CD14-positive monocyte (primary cell): ENCODE results near the gene OR8B4. TPM values are rescaled to one million over a fixed set of nuclear protein-coding genes. Genes with fewer than 3 reads are reported as not detected.

Experiments
- DNase-seq, 3 donors: peaks; one replicate each; pipeline ENCODE4 v3.0.0-alpha.2; 2011 to 2022
- H2AFZ ChIP-seq: 2 replicates; pipeline ENCODE4 v1.6.0; 2012; ENCODE audit warnings: mild to moderate bottlenecking, low read depth, low read length, inconsistent platforms; ENCODE audit not compliant: insufficient read depth, poor library complexity, severe bottlenecking
- H3K27ac ChIP-seq, 2 donors: 1 replicate in 1 of 2; 2 replicates in 1 of 2; pipeline ENCODE4 v1.5.1; 2012 to 2013; ENCODE audit warnings: low read length in 2 of 2, control low read depth in 1 of 2, inconsistent platforms in 1 of 2, low read depth in 1 of 2, mild to moderate bottlenecking in 1 of 2
- H3K27me3 ChIP-seq, 2 donors: one replicate each; pipeline versions ENCODE4 v1.6.0 to v1.6.1; 2011 to 2013; ENCODE audit warnings: low read length in 2 of 2; ENCODE audit not compliant: control insufficient read depth in 2 of 2, insufficient read depth in 2 of 2
- H3K36me3 ChIP-seq, 2 donors: replicated peaks in 1 of 2; 1 replicate in 1 of 2; 2 replicates in 1 of 2; pipeline versions ENCODE4 v1.5.1 to v1.6.1; 2012 to 2013; ENCODE audit warnings: low read length in 2 of 2, control low read depth in 1 of 2, inconsistent platforms in 1 of 2, mild to moderate bottlenecking in 1 of 2; ENCODE audit not compliant: insufficient read depth in 2 of 2, control insufficient read depth in 1 of 2
- H3K4me1 ChIP-seq, 2 donors: 1 replicate in 1 of 2; 2 replicates in 1 of 2; pipeline versions ENCODE4 v1.5.1 to v1.6.1; 2012 to 2013; ENCODE audit warnings: low read length in 2 of 2, control low read depth in 1 of 2, inconsistent platforms in 1 of 2, mild to moderate bottlenecking in 1 of 2, moderate library complexity in 1 of 2; ENCODE audit not compliant: insufficient read depth in 2 of 2, control insufficient read depth in 1 of 2
- H3K4me2 ChIP-seq: replicated peaks from 2 replicates; pipeline ENCODE3; 2012; ENCODE audit warnings: low read length, moderate library complexity, mild to moderate bottlenecking; ENCODE audit not compliant: poor library complexity, severe bottlenecking; ENCODE audit errors: extremely low read depth
- H3K4me3 ChIP-seq, 3 experiments: fragments of 200-600 bp in 1 of 3; sonication (generic) in 1 of 3; replicated peaks in 1 of 3; 1 replicate in 2 of 3; 2 replicates in 1 of 3; pipeline ENCODE4 v1.5.1; 2011 to 2013; ENCODE audit warnings: low read length in 3 of 3, mild to moderate bottlenecking in 3 of 3, control low read depth in 2 of 3, low read depth in 2 of 3, inconsistent platforms in 1 of 3, moderate library complexity in 1 of 3
- H3K79me2 ChIP-seq: 2 replicates; pipeline ENCODE4 v1.6.0; 2012; ENCODE audit warnings: mild to moderate bottlenecking, control low read depth, inconsistent platforms, low read length, moderate library complexity; ENCODE audit not compliant: insufficient read depth
- H3K9ac ChIP-seq: 2 replicates; pipeline ENCODE4 v1.6.0; 2017; ENCODE audit warnings: low read length, mild to moderate bottlenecking; ENCODE audit not compliant: insufficient read depth, poor library complexity, severe bottlenecking
- H3K9me3 ChIP-seq, 2 donors: replicated peaks in 1 of 2; 1 replicate in 1 of 2; 2 replicates in 1 of 2; pipeline versions ENCODE4 v1.5.1 to v1.6.1; 2012 to 2013; ENCODE audit warnings: low read length in 2 of 2, control low read depth in 1 of 2; ENCODE audit not compliant: control insufficient read depth in 1 of 2, insufficient read depth in 1 of 2
- H4K20me1 ChIP-seq: 2 replicates; pipeline ENCODE4 v1.6.0; 2012; ENCODE audit warnings: mild to moderate bottlenecking, low read length, control low read depth, moderate library complexity; ENCODE audit not compliant: insufficient read depth
- H3K27ac Mint-ChIP-seq, 7 donors: one replicate each; pipeline ENCODE4 v1.8.0; 2020; ENCODE audit warnings: mild to moderate bottlenecking in 7 of 7, mixed read lengths in 7 of 7, moderate library complexity in 6 of 7, inconsistent platforms in 2 of 7
- H3K27me3 Mint-ChIP-seq, 3 donors: one replicate each; pipeline ENCODE4 v1.8.0; 2021 to 2022; ENCODE audit warnings: low read depth in 3 of 3, mild to moderate bottlenecking in 3 of 3, mixed read lengths in 3 of 3, moderate library complexity in 3 of 3, inconsistent platforms in 1 of 3
- H3K36me3 Mint-ChIP-seq, 2 donors: one replicate each; pipeline ENCODE4 v1.8.0; 2020; ENCODE audit warnings: mixed read lengths in 2 of 2, inconsistent platforms in 1 of 2, mild to moderate bottlenecking in 1 of 2
- H3K4me1 Mint-ChIP-seq: one replicate; pipeline ENCODE4 v1.8.0; 2020; ENCODE audit warnings: mild to moderate bottlenecking, mixed read lengths
- H3K4me3 Mint-ChIP-seq, 2 donors: one replicate each; pipeline ENCODE4 v1.8.0; 2020; ENCODE audit warnings: mild to moderate bottlenecking in 2 of 2, mixed read lengths in 2 of 2, moderate library complexity in 1 of 2
- H3K9me3 Mint-ChIP-seq, 7 donors: one replicate each; pipeline ENCODE4 v1.8.0; 2020 to 2022; ENCODE audit warnings: mixed read lengths in 7 of 7, mild to moderate bottlenecking in 6 of 7, moderate library complexity in 6 of 7, inconsistent platforms in 2 of 7
- WGBS: methylation state at CpG from one replicate; pipeline ENCODE4 v1.1.5; 2013; ENCODE audit warnings: missing lambda C conversion rate; ENCODE audit not compliant: insufficient coverage; 5-methylcytosine and 5-hydroxymethylcytosine counted together
- intact Hi-C, 2 donors: fragments of 100-400 bp; cut with micrococcal nuclease; formaldehyde crosslinking; loops; one replicate each; pipeline versions ENCODE4 v1.15.0 to v1.15.1; 2023
- polyA plus RNA-seq, 3 donors: library from polyadenylated mRNA; depleted of rRNA in 1 of 3; unstranded in 2 of 3; stranded (reverse) in 1 of 3; fragments of 300-500 nt in 2 of 3; fragments of >200 nt in 1 of 3; fragmentation: Illumina TruSeq in 2 of 3; gene quantifications; 1 replicate in 2 of 3; 2 replicates in 1 of 3; pipeline ENCODE4 v1.2.3, GENCODE V29; 2012 to 2021
- TF ChIP-seq, protein P1 (sequence below): fragments of 200-600 bp; IDR thresholded peaks from one replicate; pipeline ENCODE4 v1.8.0; 2022; ENCODE audit warnings: antibody characterized with exemption, mild to moderate bottlenecking

The OR8B4 gene
- polyA plus RNA-seq, 3 donors = not detected

DNA sequence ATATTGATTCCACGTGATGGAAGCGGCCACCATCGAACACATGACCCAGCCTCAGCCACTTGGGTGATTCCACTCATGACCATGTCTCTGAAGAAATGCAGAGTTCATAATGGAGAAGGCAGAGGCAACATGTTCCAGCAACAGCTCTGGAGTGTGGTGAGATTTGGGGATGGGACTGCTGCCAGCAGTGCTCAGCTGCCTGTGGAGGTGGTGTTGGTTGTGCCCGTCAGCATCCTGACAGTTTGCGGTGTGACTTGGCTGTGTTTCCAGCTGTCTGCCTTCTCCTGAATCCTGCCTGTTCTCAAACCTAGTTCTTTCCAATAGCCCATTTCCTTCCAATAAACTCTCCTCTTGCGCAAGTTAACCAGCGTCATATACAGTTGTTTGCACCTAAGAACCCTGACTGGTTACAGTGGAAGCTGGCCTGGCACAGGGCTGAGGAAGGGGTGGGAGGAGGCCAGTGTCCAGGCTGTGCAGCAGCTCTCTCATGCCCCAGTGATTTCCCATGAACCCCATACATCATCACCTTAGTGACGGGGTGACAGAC lies 42.8 kb upstream of the OR8B4 start:
- no peaks in the 10 kb centered on the region for H3K36me3 Mint-ChIP-seq
- no peak for DNase-seq
- TF ChIP-seq, protein P1, sequence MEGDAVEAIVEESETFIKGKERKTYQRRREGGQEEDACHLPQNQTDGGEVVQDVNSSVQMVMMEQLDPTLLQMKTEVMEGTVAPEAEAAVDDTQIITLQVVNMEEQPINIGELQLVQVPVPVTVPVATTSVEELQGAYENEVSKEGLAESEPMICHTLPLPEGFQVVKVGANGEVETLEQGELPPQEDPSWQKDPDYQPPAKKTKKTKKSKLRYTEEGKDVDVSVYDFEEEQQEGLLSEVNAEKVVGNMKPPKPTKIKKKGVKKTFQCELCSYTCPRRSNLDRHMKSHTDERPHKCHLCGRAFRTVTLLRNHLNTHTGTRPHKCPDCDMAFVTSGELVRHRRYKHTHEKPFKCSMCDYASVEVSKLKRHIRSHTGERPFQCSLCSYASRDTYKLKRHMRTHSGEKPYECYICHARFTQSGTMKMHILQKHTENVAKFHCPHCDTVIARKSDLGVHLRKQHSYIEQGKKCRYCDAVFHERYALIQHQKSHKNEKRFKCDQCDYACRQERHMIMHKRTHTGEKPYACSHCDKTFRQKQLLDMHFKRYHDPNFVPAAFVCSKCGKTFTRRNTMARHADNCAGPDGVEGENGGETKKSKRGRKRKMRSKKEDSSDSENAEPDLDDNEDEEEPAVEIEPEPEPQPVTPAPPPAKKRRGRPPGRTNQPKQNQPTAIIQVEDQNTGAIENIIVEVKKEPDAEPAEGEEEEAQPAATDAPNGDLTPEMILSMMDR = no peak
- no peak overlapping the region for H3K4me2 ChIP-seq
- no peak overlapping the region for H2AFZ ChIP-seq
- no peak overlapping the region for H3K27ac Mint-ChIP-seq
- no peaks in the 10 kb centered on the region for H3K4me1 Mint-ChIP-seq
- H3K36me3 ChIP-seq = no peaks in the 10 kb centered on the region
- no peaks in the 10 kb centered on the region for H3K79me2 ChIP-seq
- no peak overlapping the region for H3K27ac ChIP-seq
- H3K27me3 Mint-ChIP-seq = peaks cover 2 to 3% (median 3%) of the 10 kb centered on the region in 3 donors
- 76% methylated on average over 4 of the region's 8 CpGs for WGBS
- H3K9ac ChIP-seq = no peak overlapping the region
- no peak overlapping the region for H3K4me3 Mint-ChIP-seq
- no peaks in the 10 kb centered on the region for H3K9me3 Mint-ChIP-seq
- intact Hi-C loops = no loop called here
- H3K9me3 ChIP-seq = no peaks in the 10 kb centered on the region
- no peaks in the 10 kb centered on the region for H4K20me1 ChIP-seq
- no peaks in the 10 kb centered on the region for H3K4me1 ChIP-seq
- H3K27me3 ChIP-seq = no peaks in the 10 kb centered on the region
- H3K4me3 ChIP-seq = no peak overlapping the region

DNA sequence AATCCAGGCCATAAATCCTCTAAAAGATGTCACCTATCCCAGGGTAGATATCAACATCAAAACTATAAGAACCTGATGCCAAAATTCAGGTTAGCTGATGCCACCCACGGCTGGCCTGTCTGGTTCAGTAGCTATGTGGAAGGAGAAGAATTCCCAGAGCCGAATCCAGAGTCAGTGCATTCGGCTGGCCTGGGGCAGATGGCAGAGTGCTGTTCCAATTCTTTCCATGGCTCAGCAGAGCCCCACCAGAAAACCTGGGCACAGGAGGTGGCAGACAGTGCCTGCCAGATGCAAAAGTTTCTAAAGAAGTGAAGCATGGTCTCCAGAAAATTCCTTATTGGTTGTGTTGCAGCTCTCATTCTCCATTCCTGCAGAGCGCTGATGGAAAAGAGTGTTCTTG lies 40.7 kb upstream of the OR8B4 start:
- peaks cover 2 to 3% (median 3%) of the 10 kb centered on the region in 3 donors for H3K27me3 Mint-ChIP-seq
- intact Hi-C loops = no loop called here
- H3K4me2 ChIP-seq = no peak overlapping the region
- H3K27me3 ChIP-seq = no peaks in the 10 kb centered on the region
- no peaks in the 10 kb centered on the region for H3K9me3 ChIP-seq
- TF ChIP-seq, protein P1 = no peak
- H2AFZ ChIP-seq = no peak overlapping the region
- no peaks in the 10 kb centered on the region for H3K9me3 Mint-ChIP-seq
- H3K27ac Mint-ChIP-seq = no peak overlapping the region
- no peaks in the 10 kb centered on the region for H3K79me2 ChIP-seq
- no peak overlapping the region for H3K27ac ChIP-seq
- H3K4me1 ChIP-seq = no peaks in the 10 kb centered on the region
- no peaks in the 10 kb centered on the region for H3K36me3 Mint-ChIP-seq
- H3K4me3 ChIP-seq = no peak overlapping the region
- H4K20me1 ChIP-seq = no peaks in the 10 kb centered on the region
- no peak overlapping the region for H3K4me3 Mint-ChIP-seq
- no peaks in the 10 kb centered on the region for H3K4me1 Mint-ChIP-seq
- H3K36me3 ChIP-seq = no peaks in the 10 kb centered on the region
- H3K9ac ChIP-seq = no peak overlapping the region
- WGBS = 86% methylated on average over 3 of the region's 4 CpGs
- no peak for DNase-seq
